GM19099 (cell line): Measurements from ENCODE around the gene C1QTNF9.

ENCODE experiments used
- POLR2A ChIP-seq: IDR thresholded peaks from 3 replicates; pipeline ENCODE4 v1.6.1; 2011; ENCODE audit warnings: low read depth; ENCODE audit not compliant: insufficient read length; ENCODE audit errors: extremely low read depth

C1QTNF9 gene

DNA sequence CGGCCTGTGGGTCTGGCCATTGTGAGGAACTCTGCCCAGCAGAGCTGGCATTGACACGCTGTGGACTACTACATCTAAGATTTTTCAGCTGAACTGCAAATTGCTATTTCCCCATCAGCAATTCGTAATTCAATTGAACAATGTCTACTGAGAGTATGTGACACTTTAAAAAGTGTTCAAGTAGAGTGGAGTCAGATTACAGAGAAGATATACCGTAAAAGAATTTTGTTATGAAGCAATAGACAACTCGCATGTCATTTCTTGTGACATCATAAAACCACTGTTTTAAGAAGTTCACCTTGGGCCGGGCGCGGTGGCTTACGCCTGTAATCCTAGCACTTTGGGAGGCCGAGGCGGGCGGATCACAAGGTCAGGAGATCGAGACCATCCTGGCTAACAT is 32.5 kb upstream of the C1QTNF9 start:
- no peak for TF ChIP-seq POLR2A

- no peak for TF ChIP-seq POLR2A
These were observed 31.6 kb upstream of the C1QTNF9 start for GRCh38 chr13:24277761-24278160.

GRCh38 chr13:24279327-24280110 is 29.9 kb upstream of the C1QTNF9 start:
- TF ChIP-seq POLR2A = no peak

GRCh38 chr13:24280720-24281119 is 28.7 kb upstream of the C1QTNF9 start:
- no peak for TF ChIP-seq POLR2A

GRCh38 chr13:24281188-24282008 is 28.0 kb upstream of the C1QTNF9 start:
- no peak for TF ChIP-seq POLR2A

- TF ChIP-seq POLR2A = no peak
These were observed 27.1 kb upstream of the C1QTNF9 start for GRCh38 chr13:24282256-24282655.

DNA sequence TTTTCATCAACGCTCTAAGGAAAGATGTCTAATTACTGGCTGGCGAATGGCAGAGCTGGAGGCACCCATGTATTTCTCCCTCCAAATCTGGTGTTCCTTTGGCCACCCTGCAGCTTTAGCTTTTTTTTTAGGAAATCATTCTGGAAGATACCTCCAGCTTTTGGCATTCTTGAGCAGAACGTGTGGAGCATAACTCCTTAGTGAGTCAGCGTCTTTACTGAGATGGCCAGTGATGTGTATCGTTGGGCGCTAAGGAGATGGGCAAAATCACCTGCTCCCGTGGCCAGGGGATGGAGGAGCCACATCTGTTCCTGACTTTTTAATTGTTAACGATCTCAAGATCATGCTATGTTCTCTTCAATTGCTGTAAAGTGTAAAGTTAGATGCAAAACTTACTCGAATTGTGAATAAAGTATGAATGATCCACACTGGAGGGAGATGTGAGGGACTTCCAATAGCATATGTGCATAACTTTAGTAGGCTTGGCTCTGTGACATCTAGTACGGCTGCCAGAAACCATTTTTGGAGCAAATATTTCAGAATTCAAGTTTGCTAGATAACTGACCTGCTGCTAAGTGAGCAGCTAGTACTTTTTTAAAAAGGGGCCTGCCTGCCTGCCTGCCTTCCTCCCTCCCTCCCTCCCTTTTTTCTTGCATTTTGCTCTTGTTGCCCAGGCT is 24.4 kb upstream of the C1QTNF9 start:
- TF ChIP-seq POLR2A = no peak

DNA sequence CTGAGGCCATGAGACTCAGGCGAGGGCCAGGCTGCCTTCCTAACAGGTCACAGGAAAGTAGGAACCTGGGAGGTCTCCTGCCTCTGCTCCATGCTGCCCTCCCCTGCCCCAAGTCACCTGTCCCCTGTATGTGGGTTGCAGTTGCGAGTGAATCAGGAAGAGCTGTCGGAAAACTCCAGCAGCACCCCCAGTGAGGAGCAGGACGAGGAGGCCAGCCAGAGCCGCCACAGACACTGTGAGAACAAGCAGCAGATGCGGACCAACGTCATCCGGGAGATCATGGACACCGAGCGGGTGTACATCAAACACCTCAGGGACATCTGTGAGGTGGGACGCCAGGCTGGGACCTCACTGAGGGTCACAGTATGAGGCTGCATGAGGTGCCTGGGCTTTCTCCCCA is 22.8 kb upstream of the C1QTNF9 start:
- TF ChIP-seq POLR2A = no peak

DNA sequence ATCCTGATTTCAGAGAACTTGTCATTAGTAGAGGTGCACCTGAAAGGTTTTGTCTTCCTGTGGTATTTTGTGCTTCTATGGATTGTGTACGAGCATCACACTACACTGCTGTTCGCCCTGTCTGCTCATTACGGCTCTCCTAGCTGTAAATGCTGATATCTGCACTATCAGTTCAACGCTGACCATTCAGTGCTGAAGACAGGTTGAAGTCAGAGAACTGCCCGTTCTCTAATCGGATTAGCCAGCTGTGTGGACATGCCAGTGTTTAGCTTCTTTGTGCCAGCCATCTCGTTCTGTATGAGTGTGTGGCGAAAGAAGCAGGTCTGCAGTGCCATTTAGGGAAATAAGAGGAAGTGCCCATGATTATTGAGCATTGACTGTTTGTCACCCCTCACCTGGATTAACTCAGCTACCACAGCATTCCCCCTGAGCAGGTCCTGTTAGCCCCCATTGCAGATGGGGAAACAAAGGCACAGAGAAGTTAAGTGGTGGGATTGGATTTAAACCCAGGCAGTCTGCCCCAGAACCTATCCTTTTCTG is 21.6 kb upstream of the C1QTNF9 start:
- no peak for TF ChIP-seq POLR2A

DNA sequence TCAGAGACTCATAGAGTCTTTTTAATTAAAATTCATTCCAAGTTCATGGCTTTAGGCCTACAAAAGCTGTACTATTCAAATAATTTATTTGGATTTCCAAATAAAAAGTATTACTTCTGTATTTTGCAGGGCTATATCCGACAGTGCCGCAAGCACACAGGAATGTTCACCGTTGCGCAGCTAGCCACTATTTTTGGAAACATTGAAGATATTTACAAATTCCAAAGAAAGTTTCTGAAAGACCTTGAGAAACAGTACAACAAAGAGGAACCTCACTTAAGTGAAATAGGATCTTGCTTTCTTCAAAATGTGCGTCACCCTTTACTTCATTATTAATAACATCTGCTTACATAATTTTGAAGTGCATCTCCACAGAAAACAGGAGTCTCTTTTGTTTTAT is 20.5 kb upstream of the C1QTNF9 start:
- no peak for TF ChIP-seq POLR2A

GRCh38 chr13:24290280-24290932 is 19.0 kb upstream of the C1QTNF9 start:
- TF ChIP-seq POLR2A = no peak

- no peak for TF ChIP-seq POLR2A
These were observed 16.9 kb upstream of the C1QTNF9 start for GRCh38 chr13:24292481-24292880.

- no peak for TF ChIP-seq POLR2A
These were observed 15.6 kb upstream of the C1QTNF9 start for GRCh38 chr13:24293746-24294145.

- TF ChIP-seq POLR2A = no peak
These were observed 9.8 kb upstream of the C1QTNF9 start for GRCh38 chr13:24299488-24300114.
